K562 (cell line): ENCODE results near the gene TMEM79. TPM values are rescaled to one million over a fixed set of nuclear protein-coding genes. Genes with fewer than 3 reads are reported as not detected.

Source experiments
- ARHGAP35 ChIP-seq: fragments of 450-650 bp; IDR thresholded peaks from 2 replicates; pipeline ENCODE4 v1.6.1; 2018; ENCODE audit not compliant: partially characterized antibody
- BCLAF1 ChIP-seq, 2 experiments: fragments of 450-650 bp in 1 of 2; IDR thresholded peaks; 2 replicates each; pipeline ENCODE4 v1.6.1; 2011 to 2017; ENCODE audit warnings: low read depth in 2 of 2, antibody characterized with exemption in 1 of 2, borderline replicate concordance in 1 of 2, low read length in 1 of 2, mild to moderate bottlenecking in 1 of 2, mixed read lengths in 1 of 2; ENCODE audit not compliant: control insufficient read depth in 1 of 2
- DMBX1 ChIP-seq: fragments of 250-450 bp; sonication (Bioruptor Pico); IDR thresholded peaks from 2 replicates; pipeline ENCODE4 v1.8.0; 2022; ENCODE audit warnings: inconsistent platforms, mild to moderate bottlenecking, moderate library complexity, borderline replicate concordance
- E2F8 ChIP-seq: fragments of 450-650 bp; IDR thresholded peaks from 2 replicates; pipeline ENCODE4 v1.7.1; 2018; ENCODE audit warnings: mild to moderate bottlenecking, low read depth; ENCODE audit not compliant: partially characterized antibody
- HNRNPUL1 ChIP-seq: fragments of 200-400 bp; formaldehyde crosslinking; IDR thresholded peaks from 2 replicates; pipeline ENCODE4 v1.6.1; 2017; ENCODE audit warnings: low read length
- MTA3 ChIP-seq: fragments of 450-650 bp; formaldehyde crosslinking; IDR thresholded peaks from 2 replicates; pipeline ENCODE4 v1.6.1; 2017; ENCODE audit warnings: mild to moderate bottlenecking, borderline replicate concordance
- MYNN ChIP-seq, 2 experiments: sonication (generic); formaldehyde crosslinking in 1 of 2; IDR thresholded peaks; 2 replicates each; pipeline versions ENCODE4 v1.5.0 to v1.6.1; 2016 to 2020; ENCODE audit warnings: antibody characterized with exemption in 1 of 2, missing genetic modification reagents in 1 of 2
- NFIC ChIP-seq: fragments of 450-650 bp; IDR thresholded peaks from 2 replicates; pipeline ENCODE4 v1.6.1; 2017; ENCODE audit warnings: mild to moderate bottlenecking, inconsistent platforms
- PHF8 ChIP-seq: fragments of 200-600 bp; sonication (generic); IDR thresholded peaks from 2 replicates; pipeline ENCODE4 v1.6.1; 2012; ENCODE audit warnings: mixed run types, mild to moderate bottlenecking, inconsistent platforms, low read length, moderate library complexity, borderline replicate concordance
- POLR2H ChIP-seq: IDR thresholded peaks from 2 replicates; pipeline ENCODE4 v1.6.1; 2016; ENCODE audit warnings: missing genetic modification characterization, low read depth, mild to moderate bottlenecking, control low read depth, missing compliant biosample characterization, moderate library complexity
- POLR3A ChIP-seq: IDR thresholded peaks from 2 replicates; pipeline ENCODE4 v1.6.1; 2011; ENCODE audit warnings: borderline replicate concordance, mild to moderate bottlenecking, moderate library complexity; ENCODE audit not compliant: insufficient read length, insufficient read depth; ENCODE audit errors: extremely low read depth
- SAFB2 ChIP-seq: fragments of 200-400 bp; formaldehyde crosslinking; IDR thresholded peaks from 2 replicates; pipeline ENCODE4 v1.6.1; 2018; ENCODE audit warnings: borderline replicate concordance, low read length, low read depth, moderate library complexity; ENCODE audit not compliant: severe bottlenecking
- SIN3A ChIP-seq, 2 experiments: fragments of 150-350 bp in 1 of 2; IDR thresholded peaks; 2 replicates each; pipeline ENCODE4 v1.6.1; 2011 to 2016; ENCODE audit warnings: borderline replicate concordance in 2 of 2, low read depth in 2 of 2, low read length in 2 of 2, mild to moderate bottlenecking in 2 of 2, moderate library complexity in 2 of 2; ENCODE audit not compliant: control insufficient read depth in 1 of 2
- TEAD2 ChIP-seq: fragments of 450-650 bp; IDR thresholded peaks from 2 replicates; pipeline ENCODE4 v1.6.1; 2016; ENCODE audit warnings: missing genetic modification characterization, control low read depth, missing compliant biosample characterization
- TGIF2 ChIP-seq: sonication (generic); formaldehyde crosslinking; IDR thresholded peaks from 2 replicates; pipeline ENCODE4 v1.8.1; 2022; ENCODE audit warnings: mild to moderate bottlenecking, missing genetic modification reagents, moderate library complexity
- U2AF2 ChIP-seq: fragments of 200-400 bp; formaldehyde crosslinking; optimal IDR thresholded peaks from 2 replicates; pipeline ENCODE3; 2017; ENCODE audit warnings: low read depth, mild to moderate bottlenecking, low read length
- ZBTB2 ChIP-seq: fragments of 450-650 bp; IDR thresholded peaks from 2 replicates; pipeline ENCODE4 v1.6.1; 2016; ENCODE audit warnings: antibody characterized with exemption
- ZNF143 ChIP-seq: sonication (generic); formaldehyde crosslinking; IDR thresholded peaks from 2 replicates; pipeline ENCODE4 v1.9.0; 2022; ENCODE audit warnings: mild to moderate bottlenecking, missing genetic modification reagents
- ZNF354B ChIP-seq: fragments of 250-450 bp; sonication (Bioruptor Pico); IDR thresholded peaks from 2 replicates; pipeline ENCODE4 v1.4.0; 2020
- polyA plus RNA-seq, 8 experiments: library from polyadenylated mRNA; depleted of rRNA in 4 of 8; stranded (reverse) in 5 of 8; unstranded in 3 of 8; fragments of >200 nt; fragmentation: Nextera tagmentation in 2 of 8; fragmentation: Illumina TruSeq in 1 of 8; extraction: Ambion mirVana in 2 of 8; extraction: Trizol in 1 of 8; gene quantifications; 2 replicates each; pipeline versions ENCODE4 v1.2.1 to v1.2.3, GENCODE V29; 2011 to 2014; ENCODE audit warnings: inconsistent platforms in 1 of 8, missing spikeins in 1 of 8
- total RNA-seq, 7 experiments: library from RNA; depleted of rRNA in 6 of 7; stranded (reverse); fragments of >200 nt in 6 of 7; fragmentation: Illumina TruSeq in 2 of 7; extraction: Trizol in 2 of 7; gene quantifications; 2 replicates each; pipeline versions ENCODE4 v1.2.1 to v1.2.3, GENCODE V29; 2011 to 2021; ENCODE audit warnings: low replicate concordance in 1 of 7

The TMEM79 gene
- total and polyA plus RNA-seq, 9 of the 15 experiments (the other 6 are each of a cell fraction or from before 2014, with no cell fraction given) = 0.69 to 6.8 (median 4.0) TPM

- TF ChIP-seq SAFB2 = no peak
- no peak for TF ChIP-seq MYNN (IDR thresholded peaks at IDR 0.05)
- no peak for TF ChIP-seq MYNN (CRISPR knock-in tag; IDR thresholded peaks at IDR 0.05)
- TF ChIP-seq SIN3A (IDR thresholded peaks at IDR 0.05; ENCODE audit: borderline replicate concordance in 2 of 2, control insufficient read depth in 1 of 2, low read depth in 2 of 2, low read length in 2 of 2) = peak; percentile 15 to 17; a peak in 1 of 4 replicates
- no peak for TF ChIP-seq ARHGAP35
- 0 out of 2 replicates have a peak, but pooled peaks have one; percentile 56 for TF ChIP-seq ZBTB2
- no peak for TF ChIP-seq MTA3
- no peak for TF ChIP-seq HNRNPUL1
- TF ChIP-seq TEAD2 (tag) = no peak
- TF ChIP-seq ZNF143 (CRISPR knock-in tag) = peak; percentile 57; the same call in 1 of the 2 replicates
- TF ChIP-seq DMBX1 = no peak
- TF ChIP-seq BCLAF1 (IDR thresholded peaks at IDR 0.05; ENCODE audit: borderline replicate concordance in 1 of 2, control insufficient read depth in 1 of 2, low read depth in 2 of 2, low read length in 1 of 2) = 0 out of 4 replicates have a peak, but pooled peaks of 1 of the 2 experiments have one; percentile 47
- no peak for TF ChIP-seq ZNF354B (CRISPR knock-in tag)
- TF ChIP-seq E2F8 = no peak
- no peak for TF ChIP-seq POLR3A
- no peak for TF ChIP-seq POLR2H (tag)
- TF ChIP-seq TGIF2 (CRISPR knock-in tag) = no peak
- TF ChIP-seq NFIC = peak; percentile 71
- no peak for TF ChIP-seq U2AF2
- TF ChIP-seq PHF8 = no peak
Measured at GRCh38 chr1:156281693-156282478, 2.2 kb upstream of the TMEM79 start (continued).
